ENCODE measurements around the gene GRIP1.
A peak's percentile ranks its signal among the peaks of the same experiment; 100 is the strongest.
"Not testable (repeated sequence)": the region's sequence is repeated elsewhere in the genome, so short reads cannot be mapped to it uniquely, and the experiment has no call there.

The GRIP1 gene

DNA sequence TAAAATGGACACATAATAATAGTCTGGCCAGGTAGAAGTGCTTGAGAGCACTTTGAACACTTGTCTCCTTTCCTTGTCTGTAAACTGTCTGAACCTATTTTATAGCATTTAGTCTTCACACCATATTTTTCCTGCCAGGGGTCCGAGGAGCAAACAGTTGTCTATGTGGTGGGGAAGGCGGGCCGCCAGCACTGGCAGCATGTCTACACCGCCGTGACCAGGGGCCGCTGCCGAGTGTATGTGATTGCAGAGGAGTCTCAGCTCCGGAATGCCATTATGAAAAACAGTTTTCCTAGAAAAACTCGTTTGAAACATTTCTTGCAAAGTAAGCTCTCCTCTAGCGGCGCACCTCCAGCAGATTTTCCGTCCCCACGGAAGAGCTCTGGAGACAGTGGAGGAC is 347.9 kb downstream of the GRIP1 start:
- TF ChIP-seq PAX5 (IDR thresholded peaks at IDR 0.05; ENCODE audit: insufficient read depth, low read length, severe bottlenecking) (no peak), SPI1 (IDR thresholded peaks at IDR 0.05; ENCODE audit: low read depth, low read length) (no peak), POLR2A (IDR thresholded peaks at IDR 0.05; ENCODE audit: low read depth, low read length) (no peak), POU2F2 (IDR thresholded peaks at IDR 0.05; ENCODE audit: low read depth, low read length) (no peak), TAF1 (IDR thresholded peaks at IDR 0.05; ENCODE audit: low read depth, low read length) (no peak), POLR2AphosphoS5 (IDR thresholded peaks at IDR 0.05; ENCODE audit: low read depth, low read length) (no peak)
- no peak for DNase-seq (ENCODE audit: insufficient read length, low spot score)
- no peak for FAIRE-seq

- DNase-seq (ENCODE audit: insufficient read length, low spot score) (no peak), FAIRE-seq (no peak)
- TF ChIP-seq POLR2A (IDR thresholded peaks at IDR 0.05; ENCODE audit: low read depth, low read length) (no peak), POU2F2 (IDR thresholded peaks at IDR 0.05; ENCODE audit: low read depth, low read length) (no peak), TAF1 (IDR thresholded peaks at IDR 0.05; ENCODE audit: low read depth, low read length) (no peak)
Observed at GRCh38 chr12:66329941-66330340, 348.9 kb downstream of the GRIP1 start.

- FAIRE-seq: no peak
Observed at GRCh38 chr12:66323017-66323416, 355.9 kb downstream of the GRIP1 start.

DNA sequence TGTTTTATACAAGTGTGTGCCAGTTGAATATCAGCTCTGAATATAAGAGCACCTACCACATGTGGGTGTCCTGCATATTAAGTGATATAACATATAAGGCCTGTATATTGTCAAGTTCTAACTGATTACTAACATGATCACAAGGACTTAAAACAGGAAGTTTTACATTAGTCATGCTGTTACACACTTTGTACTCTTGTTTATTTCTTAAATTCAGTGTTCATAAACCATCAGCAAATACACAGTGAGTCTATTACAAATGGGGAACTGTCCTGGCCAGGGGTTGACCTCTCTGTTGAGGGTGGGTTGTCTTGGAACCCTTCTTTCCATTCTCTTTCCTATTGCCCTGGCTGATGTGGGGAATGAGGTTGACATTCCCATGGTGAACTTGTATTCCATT is 357.4 kb downstream of the GRIP1 start:
- FAIRE-seq (peak; percentile 67), DNase-seq (ENCODE audit: insufficient read length, low spot score) (no peak)

More at GRCh38 chr12:66323017-66323416, 355.9 kb downstream of the GRIP1 start:
- TF ChIP-seq TAF1 (IDR thresholded peaks at IDR 0.05; ENCODE audit: low read depth, low read length) (no peak), PAX5 (IDR thresholded peaks at IDR 0.05; ENCODE audit: insufficient read depth, low read length, severe bottlenecking) (no peak), POLR2A (IDR thresholded peaks at IDR 0.05; ENCODE audit: low read depth, low read length) (no peak), POLR2AphosphoS5 (IDR thresholded peaks at IDR 0.05; ENCODE audit: low read depth, low read length) (no peak), SPI1 (IDR thresholded peaks at IDR 0.05; ENCODE audit: low read depth, low read length) (no peak), POU2F2 (IDR thresholded peaks at IDR 0.05; ENCODE audit: low read depth, low read length) (no peak)
- DNase-seq (ENCODE audit: insufficient read length, low spot score): no peak

GRCh38 chr12:66320996-66321395 is 357.9 kb downstream of the GRIP1 start:
- no peak for DNase-seq (ENCODE audit: insufficient read length, low spot score)
- no peak for FAIRE-seq
- TF ChIP-seq SPI1 (IDR thresholded peaks at IDR 0.05; ENCODE audit: low read depth, low read length) (no peak), TAF1 (IDR thresholded peaks at IDR 0.05; ENCODE audit: low read depth, low read length) (no peak), POLR2AphosphoS5 (IDR thresholded peaks at IDR 0.05; ENCODE audit: low read depth, low read length) (no peak), POU2F2 (IDR thresholded peaks at IDR 0.05; ENCODE audit: low read depth, low read length) (no peak), POLR2A (IDR thresholded peaks at IDR 0.05; ENCODE audit: low read depth, low read length) (no peak), PAX5 (IDR thresholded peaks at IDR 0.05; ENCODE audit: insufficient read depth, low read length, severe bottlenecking) (no peak)

More for the DNA sequence above, 357.4 kb downstream of the GRIP1 start:
- no peak for TF ChIP-seq PAX5 (IDR thresholded peaks at IDR 0.05; ENCODE audit: insufficient read depth, low read length, severe bottlenecking)
- TF ChIP-seq TAF1 (IDR thresholded peaks at IDR 0.05; ENCODE audit: low read depth, low read length): no peak
- no peak for TF ChIP-seq SPI1 (IDR thresholded peaks at IDR 0.05; ENCODE audit: low read depth, low read length)
- no peak for TF ChIP-seq POLR2A (IDR thresholded peaks at IDR 0.05; ENCODE audit: low read depth, low read length)
- TF ChIP-seq POU2F2 (IDR thresholded peaks at IDR 0.05; ENCODE audit: low read depth, low read length): no peak
- TF ChIP-seq POLR2AphosphoS5 (IDR thresholded peaks at IDR 0.05; ENCODE audit: low read depth, low read length): no peak

GRCh38 chr12:66319266-66319954 is 359.5 kb downstream of the GRIP1 start:
- DNase-seq (ENCODE audit: insufficient read length, low spot score) (no peak), FAIRE-seq (no peak)
- TF ChIP-seq TAF1 (IDR thresholded peaks at IDR 0.05; ENCODE audit: low read depth, low read length) (no peak), SPI1 (IDR thresholded peaks at IDR 0.05; ENCODE audit: low read depth, low read length) (peak; percentile 60)

- TF ChIP-seq PAX5 (IDR thresholded peaks at IDR 0.05; ENCODE audit: insufficient read depth, low read length, severe bottlenecking): no peak
- TF ChIP-seq SPI1 (IDR thresholded peaks at IDR 0.05; ENCODE audit: low read depth, low read length): no peak
- TF ChIP-seq POLR2A (IDR thresholded peaks at IDR 0.05; ENCODE audit: low read depth, low read length): no peak
- no peak for TF ChIP-seq POU2F2 (IDR thresholded peaks at IDR 0.05; ENCODE audit: low read depth, low read length)
- no peak for TF ChIP-seq TAF1 (IDR thresholded peaks at IDR 0.05; ENCODE audit: low read depth, low read length)
- no peak for TF ChIP-seq POLR2AphosphoS5 (IDR thresholded peaks at IDR 0.05; ENCODE audit: low read depth, low read length)
- no peak for FAIRE-seq
- no peak for DNase-seq (ENCODE audit: insufficient read length, low spot score)
Observed at GRCh38 chr12:66314278-66314677, 364.6 kb downstream of the GRIP1 start.

GRCh38 chr12:66312189-66312588 is 366.7 kb downstream of the GRIP1 start:
- DNase-seq (ENCODE audit: insufficient read length, low spot score): no peak
- no peak for FAIRE-seq
- no peak for TF ChIP-seq TAF1 (IDR thresholded peaks at IDR 0.05; ENCODE audit: low read depth, low read length)
- no peak for TF ChIP-seq SPI1 (IDR thresholded peaks at IDR 0.05; ENCODE audit: low read depth, low read length)
- no peak for TF ChIP-seq POLR2A (IDR thresholded peaks at IDR 0.05; ENCODE audit: low read depth, low read length)
- no peak for TF ChIP-seq POU2F2 (IDR thresholded peaks at IDR 0.05; ENCODE audit: low read depth, low read length)
- TF ChIP-seq PAX5 (IDR thresholded peaks at IDR 0.05; ENCODE audit: insufficient read depth, low read length, severe bottlenecking): no peak
- TF ChIP-seq POLR2AphosphoS5 (IDR thresholded peaks at IDR 0.05; ENCODE audit: low read depth, low read length): no peak

DNA sequence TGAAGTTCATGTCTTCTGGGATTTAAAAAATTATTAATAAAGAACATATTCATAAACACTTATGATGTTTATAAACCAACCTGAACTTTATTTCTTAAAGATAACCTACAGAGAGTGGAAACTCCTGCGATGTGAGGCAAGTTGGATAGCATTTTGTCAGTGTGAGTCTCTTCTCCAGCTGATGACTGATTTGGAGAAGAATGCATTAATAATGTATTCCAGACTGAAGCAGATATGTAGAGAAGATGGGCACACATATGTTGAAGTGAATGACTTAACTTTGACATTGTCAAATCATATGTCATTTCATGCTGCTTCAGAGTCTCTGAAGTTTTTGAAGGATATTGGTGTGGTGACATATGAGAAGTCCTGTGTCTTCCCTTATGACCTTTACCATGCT is 369.3 kb downstream of the GRIP1 start:
- TF ChIP-seq POLR2AphosphoS5 (IDR thresholded peaks at IDR 0.05; ENCODE audit: low read depth, low read length) (no peak), POU2F2 (IDR thresholded peaks at IDR 0.05; ENCODE audit: low read depth, low read length) (no peak), TAF1 (IDR thresholded peaks at IDR 0.05; ENCODE audit: low read depth, low read length) (no peak), POLR2A (IDR thresholded peaks at IDR 0.05; ENCODE audit: low read depth, low read length) (no peak), PAX5 (IDR thresholded peaks at IDR 0.05; ENCODE audit: insufficient read depth, low read length, severe bottlenecking) (no peak), SPI1 (IDR thresholded peaks at IDR 0.05; ENCODE audit: low read depth, low read length) (no peak)
- DNase-seq (ENCODE audit: insufficient read length, low spot score) (no peak), FAIRE-seq (no peak)

GRCh38 chr12:66304296-66304900 is 374.5 kb downstream of the GRIP1 start:
- DNase-seq (ENCODE audit: insufficient read length, low spot score) (no peak), FAIRE-seq (peak; percentile 76)
- TF ChIP-seq SPI1 (IDR thresholded peaks at IDR 0.05; ENCODE audit: low read depth, low read length): no peak
- TF ChIP-seq TAF1 (IDR thresholded peaks at IDR 0.05; ENCODE audit: low read depth, low read length): no peak
- no peak for TF ChIP-seq POLR2A (IDR thresholded peaks at IDR 0.05; ENCODE audit: low read depth, low read length)

- not testable (repeated sequence) for DNase-seq (ENCODE audit: insufficient read length, low spot score)
- peak; percentile 91 for FAIRE-seq
Observed at GRCh38 chr12:66303316-66303804, 375.5 kb downstream of the GRIP1 start.

Data from GM12891 (cell line).